ENCODE data around the gene KCNG1. TPM values are rescaled to one million over a fixed set of nuclear protein-coding genes. Genes with fewer than 3 reads are reported as not detected.

Gene KCNG1, protein sequence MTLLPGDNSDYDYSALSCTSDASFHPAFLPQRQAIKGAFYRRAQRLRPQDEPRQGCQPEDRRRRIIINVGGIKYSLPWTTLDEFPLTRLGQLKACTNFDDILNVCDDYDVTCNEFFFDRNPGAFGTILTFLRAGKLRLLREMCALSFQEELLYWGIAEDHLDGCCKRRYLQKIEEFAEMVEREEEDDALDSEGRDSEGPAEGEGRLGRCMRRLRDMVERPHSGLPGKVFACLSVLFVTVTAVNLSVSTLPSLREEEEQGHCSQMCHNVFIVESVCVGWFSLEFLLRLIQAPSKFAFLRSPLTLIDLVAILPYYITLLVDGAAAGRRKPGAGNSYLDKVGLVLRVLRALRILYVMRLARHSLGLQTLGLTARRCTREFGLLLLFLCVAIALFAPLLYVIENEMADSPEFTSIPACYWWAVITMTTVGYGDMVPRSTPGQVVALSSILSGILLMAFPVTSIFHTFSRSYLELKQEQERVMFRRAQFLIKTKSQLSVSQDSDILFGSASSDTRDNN
- total RNA-seq (ENCODE audit: low replicate concordance), result 3.0 and 13.3 TPM in 2 replicates

DNA sequence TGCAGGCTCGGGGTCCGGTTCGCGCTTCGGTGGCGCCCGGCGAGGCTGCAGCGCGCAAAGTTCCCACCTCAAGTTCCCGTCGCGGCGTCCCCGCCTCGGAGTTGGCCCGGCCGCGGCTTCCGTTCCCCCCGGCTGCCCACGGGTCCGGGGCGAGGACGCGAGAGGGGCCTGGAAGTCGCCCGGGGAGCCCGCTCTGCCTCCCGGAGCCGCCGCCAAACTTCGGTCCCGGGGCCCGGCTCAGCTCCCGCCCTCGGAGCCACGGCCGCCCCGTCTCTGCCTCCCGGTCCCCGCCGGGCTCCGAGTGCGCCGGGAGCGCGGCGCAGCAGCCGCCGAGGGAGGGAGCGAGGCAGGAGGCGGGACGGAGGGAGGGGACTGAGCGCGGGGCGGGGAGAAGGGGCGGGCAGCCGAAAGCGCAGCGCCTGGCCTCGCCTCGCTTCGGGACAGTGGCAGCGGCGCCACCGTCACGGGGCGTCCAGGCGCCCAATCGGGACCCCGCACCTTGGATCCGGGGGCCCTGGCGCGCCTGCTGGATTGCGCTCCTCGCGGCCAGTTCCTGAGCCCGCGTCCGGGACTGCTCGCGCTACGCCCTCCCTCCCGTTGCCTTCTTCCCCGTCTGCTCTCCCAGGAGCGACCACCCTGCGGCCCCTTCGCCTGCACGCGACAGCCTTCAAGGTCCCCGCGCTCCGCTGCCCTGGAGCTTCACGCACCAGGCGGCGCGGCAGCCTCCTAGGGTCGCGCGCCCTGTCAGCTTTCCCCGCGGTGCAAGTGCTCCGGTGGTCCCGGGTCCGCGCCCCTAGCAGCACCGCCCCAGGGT lies at the start of gene KCNG1:
TSS of gene KCNG1 (minus strand) at position 305 of the 814 bp plus-strand sequence. CDS start 12,769 bp downstream, outside the sequence.
- peak within 1 kb of the TSS; percentile 65 for H3K4me3 ChIP-seq (ENCODE audit: low read depth, low read length)
- peak; percentile 52 for DNase-seq (ENCODE audit: low read depth)
- TF ChIP-seq, protein P1, sequence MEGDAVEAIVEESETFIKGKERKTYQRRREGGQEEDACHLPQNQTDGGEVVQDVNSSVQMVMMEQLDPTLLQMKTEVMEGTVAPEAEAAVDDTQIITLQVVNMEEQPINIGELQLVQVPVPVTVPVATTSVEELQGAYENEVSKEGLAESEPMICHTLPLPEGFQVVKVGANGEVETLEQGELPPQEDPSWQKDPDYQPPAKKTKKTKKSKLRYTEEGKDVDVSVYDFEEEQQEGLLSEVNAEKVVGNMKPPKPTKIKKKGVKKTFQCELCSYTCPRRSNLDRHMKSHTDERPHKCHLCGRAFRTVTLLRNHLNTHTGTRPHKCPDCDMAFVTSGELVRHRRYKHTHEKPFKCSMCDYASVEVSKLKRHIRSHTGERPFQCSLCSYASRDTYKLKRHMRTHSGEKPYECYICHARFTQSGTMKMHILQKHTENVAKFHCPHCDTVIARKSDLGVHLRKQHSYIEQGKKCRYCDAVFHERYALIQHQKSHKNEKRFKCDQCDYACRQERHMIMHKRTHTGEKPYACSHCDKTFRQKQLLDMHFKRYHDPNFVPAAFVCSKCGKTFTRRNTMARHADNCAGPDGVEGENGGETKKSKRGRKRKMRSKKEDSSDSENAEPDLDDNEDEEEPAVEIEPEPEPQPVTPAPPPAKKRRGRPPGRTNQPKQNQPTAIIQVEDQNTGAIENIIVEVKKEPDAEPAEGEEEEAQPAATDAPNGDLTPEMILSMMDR (IDR thresholded peaks at IDR 0.05; ENCODE audit: insufficient read depth, low read length), result peak; percentile 10

DNA sequence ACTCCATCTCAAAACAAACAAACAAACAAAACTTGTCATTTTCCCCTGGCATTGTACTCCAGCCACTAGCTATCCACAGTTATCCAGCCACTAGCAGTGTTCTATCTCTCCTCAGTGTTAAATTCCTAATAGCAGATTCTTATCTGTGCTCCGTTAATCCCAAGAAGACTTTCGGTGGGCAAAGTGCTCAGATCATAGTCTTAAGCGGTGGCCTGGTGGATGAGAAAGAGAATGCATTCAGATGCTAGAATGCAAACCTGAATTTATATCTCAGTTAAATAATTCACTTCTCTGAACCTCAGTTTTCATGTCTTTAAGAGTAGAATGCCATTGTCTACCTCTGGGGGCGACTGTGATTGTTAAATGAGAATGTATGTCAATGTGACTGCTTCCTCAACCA lies 47.7 kb upstream of the KCNG1 start:
- TF ChIP-seq, protein P1 (IDR thresholded peaks at IDR 0.05; ENCODE audit: insufficient read depth, low read length), result no peak
- DNase-seq (ENCODE audit: low read depth), result no peak
- no peak overlapping the region for H3K4me3 ChIP-seq (ENCODE audit: low read depth, low read length)

DNA sequence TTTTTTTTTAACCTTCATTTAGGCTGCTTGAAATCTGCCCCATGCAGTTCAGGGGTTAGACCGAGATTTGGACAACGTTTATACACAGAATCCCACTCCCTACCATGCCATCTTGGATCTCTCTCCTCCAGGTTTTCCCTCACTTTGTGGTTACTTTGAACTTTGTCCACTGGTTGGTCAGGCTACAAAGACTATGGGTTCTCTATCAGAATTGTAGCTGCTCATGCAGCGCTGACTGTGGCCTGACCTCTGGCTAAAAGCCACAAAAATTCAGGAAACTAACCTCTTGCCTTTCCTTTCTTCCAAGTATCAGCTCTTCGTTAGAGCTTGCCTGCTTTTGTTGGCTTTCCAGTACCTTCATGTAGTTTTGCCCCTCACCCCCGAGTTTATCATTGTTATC lies 44.9 kb upstream of the KCNG1 start:
- DNase-seq (ENCODE audit: low read depth), result no peak
- no peak overlapping the region for H3K4me3 ChIP-seq (ENCODE audit: low read depth, low read length)
- TF ChIP-seq, protein P1 (IDR thresholded peaks at IDR 0.05; ENCODE audit: insufficient read depth, low read length), result no peak

DNA sequence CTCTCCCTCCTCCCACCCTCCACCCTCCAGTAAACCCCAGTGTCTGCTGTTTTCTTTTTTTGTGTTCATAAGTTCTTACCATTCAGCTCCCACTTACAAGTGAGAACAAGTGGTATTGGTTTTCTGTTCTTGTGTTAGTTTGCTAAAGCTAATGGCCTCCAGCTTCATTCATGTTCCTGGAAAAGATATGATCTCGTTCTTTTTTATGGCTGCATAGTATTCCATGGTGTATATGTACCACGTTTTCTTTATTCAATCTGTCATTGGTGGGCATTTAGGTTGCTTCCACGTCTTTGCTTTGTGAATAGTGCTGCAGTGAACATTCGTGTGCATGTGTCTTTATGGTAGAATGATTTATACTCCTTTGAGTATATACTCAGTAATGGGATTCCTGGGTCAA lies 42.7 kb upstream of the KCNG1 start:
- TF ChIP-seq, protein P1 (IDR thresholded peaks at IDR 0.05; ENCODE audit: insufficient read depth, low read length), result no peak
- DNase-seq (ENCODE audit: low read depth), result no peak
- H3K4me3 ChIP-seq (ENCODE audit: low read depth, low read length), result no peak overlapping the region

DNA sequence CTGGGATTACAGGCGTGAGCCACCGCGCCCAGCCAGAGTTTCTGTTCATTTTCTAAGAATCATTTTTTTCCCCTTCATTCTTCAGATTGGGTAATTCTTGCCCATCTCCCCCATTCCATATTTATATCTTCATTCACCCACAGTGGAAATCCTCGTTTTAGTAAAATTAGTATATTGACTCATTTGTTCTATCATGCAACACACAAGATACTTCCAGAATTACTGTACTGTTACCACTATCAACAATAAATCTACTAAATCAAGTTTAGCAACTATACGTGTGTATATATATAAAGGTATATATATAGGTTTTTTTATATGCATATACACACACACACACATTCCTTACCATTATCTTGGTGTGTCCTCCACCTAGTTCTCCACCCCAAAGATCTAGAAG lies 41.2 kb upstream of the KCNG1 start:
- TF ChIP-seq, protein P1 (IDR thresholded peaks at IDR 0.05; ENCODE audit: insufficient read depth, low read length), result no peak
- DNase-seq (ENCODE audit: low read depth), result no peak

DNA sequence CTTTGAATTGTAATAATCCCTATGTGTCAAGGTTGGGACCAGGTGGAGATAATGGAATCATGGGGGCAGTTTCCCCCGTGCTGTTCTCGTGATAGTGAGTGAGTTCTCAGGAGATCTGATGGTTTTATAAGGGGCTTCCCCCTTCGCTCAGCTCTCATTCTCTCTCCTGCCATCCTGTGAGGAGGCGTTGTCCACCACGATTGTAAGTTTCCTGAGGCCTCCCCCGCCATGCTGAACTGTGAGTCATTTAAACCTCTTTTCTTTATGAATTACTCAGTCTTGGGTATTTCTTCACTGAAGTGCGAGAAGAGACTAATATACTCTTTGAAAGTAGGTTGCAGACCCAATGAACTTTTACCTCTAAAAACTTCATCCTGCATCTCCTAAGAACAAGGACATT lies 39.2 kb upstream of the KCNG1 start:
- TF ChIP-seq, protein P1 (IDR thresholded peaks at IDR 0.05; ENCODE audit: insufficient read depth, low read length), result no peak
- H3K4me3 ChIP-seq (ENCODE audit: low read depth, low read length), result no peak overlapping the region
- no peak for DNase-seq (ENCODE audit: low read depth)

More for the DNA sequence above, 41.2 kb upstream of the KCNG1 start:
- no peak overlapping the region for H3K4me3 ChIP-seq (ENCODE audit: low read depth, low read length)
